Uterus (tissue), 2 donors: Measurements from ENCODE around the gene CDC27.

Source experiments
- POLR2A ChIP-seq, 2 donors: fragments of 450-650 bp; IDR thresholded peaks; one replicate each; pipeline ENCODE4 v1.6.1; 2016; ENCODE audit warnings: antibody characterized with exemption in 2 of 2, mild to moderate bottlenecking in 1 of 2, moderate library complexity in 1 of 2
- TF ChIP-seq, protein P1 (sequence below), 4 experiments: fragments of 200-600 bp in 2 of 4; fragments of 450-650 bp in 2 of 4; sonication (generic) in 2 of 4; IDR thresholded peaks; one replicate each; pipeline ENCODE4 v1.5.1; 2016 to 2019; ENCODE audit warnings: antibody characterized with exemption in 4 of 4, mild to moderate bottlenecking in 2 of 4, moderate library complexity in 1 of 4

DNA sequence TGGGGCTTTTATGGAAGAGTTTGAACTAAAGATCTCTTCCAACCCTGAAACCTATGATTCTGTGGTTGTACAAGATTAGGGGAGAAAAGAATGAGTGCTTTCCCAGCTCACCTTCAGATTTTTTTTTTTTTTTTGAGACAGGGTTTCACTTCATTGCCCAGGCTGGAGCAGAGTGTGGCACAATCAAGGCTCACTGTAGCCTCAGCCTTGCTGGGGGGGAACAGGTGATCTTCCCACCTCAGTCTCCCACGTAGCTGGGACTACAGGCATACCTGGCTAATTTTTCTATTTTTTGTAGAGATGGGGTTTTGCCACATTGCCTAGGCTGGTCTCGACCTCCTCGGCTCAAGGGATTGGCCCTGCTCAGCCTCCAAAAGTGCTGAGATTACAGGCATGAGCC, 42.8 kb upstream of the CDC27 start:
- no peak for TF ChIP-seq POLR2A (IDR thresholded peaks at IDR 0.05)
- TF ChIP-seq, protein P1, sequence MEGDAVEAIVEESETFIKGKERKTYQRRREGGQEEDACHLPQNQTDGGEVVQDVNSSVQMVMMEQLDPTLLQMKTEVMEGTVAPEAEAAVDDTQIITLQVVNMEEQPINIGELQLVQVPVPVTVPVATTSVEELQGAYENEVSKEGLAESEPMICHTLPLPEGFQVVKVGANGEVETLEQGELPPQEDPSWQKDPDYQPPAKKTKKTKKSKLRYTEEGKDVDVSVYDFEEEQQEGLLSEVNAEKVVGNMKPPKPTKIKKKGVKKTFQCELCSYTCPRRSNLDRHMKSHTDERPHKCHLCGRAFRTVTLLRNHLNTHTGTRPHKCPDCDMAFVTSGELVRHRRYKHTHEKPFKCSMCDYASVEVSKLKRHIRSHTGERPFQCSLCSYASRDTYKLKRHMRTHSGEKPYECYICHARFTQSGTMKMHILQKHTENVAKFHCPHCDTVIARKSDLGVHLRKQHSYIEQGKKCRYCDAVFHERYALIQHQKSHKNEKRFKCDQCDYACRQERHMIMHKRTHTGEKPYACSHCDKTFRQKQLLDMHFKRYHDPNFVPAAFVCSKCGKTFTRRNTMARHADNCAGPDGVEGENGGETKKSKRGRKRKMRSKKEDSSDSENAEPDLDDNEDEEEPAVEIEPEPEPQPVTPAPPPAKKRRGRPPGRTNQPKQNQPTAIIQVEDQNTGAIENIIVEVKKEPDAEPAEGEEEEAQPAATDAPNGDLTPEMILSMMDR (IDR thresholded peaks at IDR 0.05), result no peak
